ENCODE data around the gene DNPH1. TPM values are rescaled to one million over a fixed set of nuclear protein-coding genes. Genes with fewer than 3 reads are reported as not detected.

Gene DNPH1
- total and polyA plus RNA-seq, 2 of the 8 experiments (the other 6 are each of a cell fraction or from before 2014, with no cell fraction given), result 33.9 to 134 TPM

DNA sequence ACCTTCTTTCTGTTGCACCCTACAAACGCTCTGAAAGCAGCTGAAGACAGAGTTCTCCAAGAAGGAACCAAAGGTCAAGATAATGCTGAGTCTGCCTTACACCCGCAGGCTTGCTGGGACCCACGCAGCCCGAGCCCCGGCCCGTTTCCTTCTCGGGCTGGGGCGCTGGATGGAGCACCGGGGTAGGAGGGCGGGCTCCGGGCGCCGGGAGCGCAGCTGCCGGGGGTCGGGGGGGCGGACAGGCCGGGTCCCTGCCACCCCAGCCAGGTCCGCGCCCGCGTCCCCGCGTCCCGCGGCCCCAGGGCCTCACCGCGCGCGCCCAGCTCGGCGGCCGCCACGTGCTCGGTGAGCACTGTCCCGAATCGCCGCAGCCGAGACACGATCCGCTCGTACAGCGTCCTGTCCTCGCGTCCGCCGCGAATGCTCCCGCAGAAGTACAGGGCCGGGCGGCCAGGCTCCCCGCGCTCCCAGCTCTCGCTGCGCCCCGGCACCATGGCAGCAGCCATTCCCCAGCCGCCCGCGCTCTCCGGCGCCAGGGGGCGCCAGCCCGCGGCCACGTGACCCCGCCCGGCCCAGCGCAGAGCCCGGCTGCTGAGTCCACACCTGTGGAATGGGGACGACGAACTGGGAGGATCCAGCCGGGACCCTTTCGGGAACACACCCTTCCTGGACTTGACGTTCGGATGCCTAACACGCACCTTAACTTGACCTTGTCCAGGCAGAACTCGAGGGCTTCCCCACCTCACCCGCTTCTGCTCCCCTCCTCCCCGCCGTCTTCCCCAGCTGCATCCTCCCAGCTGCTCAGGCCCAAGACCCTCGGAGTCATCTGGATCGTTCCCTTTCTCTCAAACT is at the start of gene DNPH1 (continued):
- TF ChIP-seq, protein P1, sequence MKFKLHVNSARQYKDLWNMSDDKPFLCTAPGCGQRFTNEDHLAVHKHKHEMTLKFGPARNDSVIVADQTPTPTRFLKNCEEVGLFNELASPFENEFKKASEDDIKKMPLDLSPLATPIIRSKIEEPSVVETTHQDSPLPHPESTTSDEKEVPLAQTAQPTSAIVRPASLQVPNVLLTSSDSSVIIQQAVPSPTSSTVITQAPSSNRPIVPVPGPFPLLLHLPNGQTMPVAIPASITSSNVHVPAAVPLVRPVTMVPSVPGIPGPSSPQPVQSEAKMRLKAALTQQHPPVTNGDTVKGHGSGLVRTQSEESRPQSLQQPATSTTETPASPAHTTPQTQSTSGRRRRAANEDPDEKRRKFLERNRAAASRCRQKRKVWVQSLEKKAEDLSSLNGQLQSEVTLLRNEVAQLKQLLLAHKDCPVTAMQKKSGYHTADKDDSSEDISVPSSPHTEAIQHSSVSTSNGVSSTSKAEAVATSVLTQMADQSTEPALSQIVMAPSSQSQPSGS (IDR thresholded peaks at IDR 0.05; ENCODE audit: low read length), result no peak
- TF ChIP-seq SP2 (IDR thresholded peaks at IDR 0.05; ENCODE audit: low read length), result no peak
- TF ChIP-seq TEAD4 (IDR thresholded peaks at IDR 0.05; ENCODE audit: low read depth, low read length), result no peak
- no peak for TF ChIP-seq CHD2 (IDR thresholded peaks at IDR 0.05; ENCODE audit: low read length)
- TF ChIP-seq SRF (IDR thresholded peaks at IDR 0.05; ENCODE audit: low read depth, low read length), result no peak
- 0 out of 4 replicates have a peak, but pooled peaks of 1 of the 2 experiments have one; percentile 44 for TF ChIP-seq SIN3A (conservative IDR thresholded peaks at IDR 0.05 in 1 of 2, IDR thresholded peaks at IDR 0.05 in 1 of 2; ENCODE audit: low read depth in 1 of 2, low read length in 2 of 2)
- peak; percentile 93 for TF ChIP-seq YY1 (IDR thresholded peaks at IDR 0.05; ENCODE audit: low read depth, low read length)
- TF ChIP-seq RBBP5 (IDR thresholded peaks at IDR 0.05; ENCODE audit: borderline replicate concordance, low read depth, low read length), result peak; percentile 68; the same call in 1 of the 2 replicates
- TF ChIP-seq GTF2F1 (IDR thresholded peaks at IDR 0.05; ENCODE audit: borderline replicate concordance, low read depth, low read length), result no peak
- peak; percentile 54; the same call in 1 of the 2 replicates for TF ChIP-seq TCF12 (IDR thresholded peaks at IDR 0.05; ENCODE audit: low read depth, low read length)
- no peak for TF ChIP-seq HDAC6 (IDR thresholded peaks at IDR 0.05; ENCODE audit: low read depth, low read length)
- TF ChIP-seq SIRT6 (IDR thresholded peaks at IDR 0.05; ENCODE audit: low read length), result no peak
- TF ChIP-seq EP300 (IDR thresholded peaks at IDR 0.05; ENCODE audit: borderline replicate concordance in 1 of 2, low read depth in 2 of 2, low read length in 2 of 2), result peak in 1 of 2 experiments; percentile 31; a peak in 1 of 3 replicates
- TF ChIP-seq KDM1A (IDR thresholded peaks at IDR 0.05; ENCODE audit: borderline replicate concordance, low read length), result peak; percentile 23; the same call in 1 of the 2 replicates
- TF ChIP-seq MAFK (IDR thresholded peaks at IDR 0.05; ENCODE audit: low read depth, low read length), result peak; percentile 15; the same call in 1 of the 2 replicates
- no peak for TF ChIP-seq KDM5A (IDR thresholded peaks at IDR 0.05; ENCODE audit: low read length)
- no peak for TF ChIP-seq BRCA1 (IDR thresholded peaks at IDR 0.05; ENCODE audit: low read depth, low read length)
- TF ChIP-seq, protein P2, sequence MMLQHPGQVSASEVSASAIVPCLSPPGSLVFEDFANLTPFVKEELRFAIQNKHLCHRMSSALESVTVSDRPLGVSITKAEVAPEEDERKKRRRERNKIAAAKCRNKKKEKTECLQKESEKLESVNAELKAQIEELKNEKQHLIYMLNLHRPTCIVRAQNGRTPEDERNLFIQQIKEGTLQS (IDR thresholded peaks at IDR 0.05; ENCODE audit: insufficient read depth, low read depth, low read length), result peak; percentile 96
- TF ChIP-seq RFX5 (IDR thresholded peaks at IDR 0.05; ENCODE audit: borderline replicate concordance, low read depth, low read length), result no peak
- no peak for TF ChIP-seq SIX5 (IDR thresholded peaks at IDR 0.05; ENCODE audit: low read depth, low read length)
- TF ChIP-seq RAD21 (IDR thresholded peaks at IDR 0.05 in 1 of 2, conservative IDR thresholded peaks at IDR 0.05 in 1 of 2; ENCODE audit: low read depth in 2 of 2, low read length in 2 of 2), result peak; percentile 41 to 64
